Calu3 (cell line): ENCODE measurements around the gene PSG6. TPM values are rescaled to one million over a fixed set of nuclear protein-coding genes. Genes with fewer than 3 reads are reported as not detected.
"Not testable (repeated sequence)": the region's sequence is repeated elsewhere in the genome, so short reads cannot be mapped to it uniquely, and the experiment has no call there.

Experiments
- BruUV-seq: library from RNA; stranded (reverse); fragments of 400-500 nt; replicated peaks from 2 replicates; lab custom pipeline; 2021; lab: Mats Ljungman, UMichigan
- CTCF ChIA-PET: fragments of 300-600 bp; sonication (Branson Sonifier 250); formaldehyde crosslinking; loops from one replicate; lab custom pipeline; 2022; ENCODE audit warnings: antibody characterized with exemption; lab: Charles Lee
- DNase-seq: peaks from one replicate; pipeline ENCODE4 v3.0.0; 2022
- H3K27ac Mint-ChIP-seq: one replicate; pipeline ENCODE4 v1.8.0; 2022; ENCODE audit warnings: mixed read lengths; ENCODE audit not compliant: unreplicated experiment
- H3K27me3 Mint-ChIP-seq: one replicate; pipeline ENCODE4 v1.8.0; 2022; ENCODE audit warnings: mixed read lengths; ENCODE audit not compliant: unreplicated experiment
- H3K36me3 Mint-ChIP-seq: one replicate; pipeline ENCODE4 v1.8.0; 2022; ENCODE audit warnings: mild to moderate bottlenecking, moderate library complexity, mixed read lengths; ENCODE audit not compliant: insufficient read depth, unreplicated experiment
- H3K4me1 Mint-ChIP-seq: one replicate; pipeline ENCODE4 v1.8.0; 2022; ENCODE audit warnings: mild to moderate bottlenecking, low read depth, mixed read lengths; ENCODE audit not compliant: unreplicated experiment
- H3K4me3 Mint-ChIP-seq: one replicate; pipeline ENCODE4 v1.8.0; 2022; ENCODE audit warnings: mild to moderate bottlenecking, low read depth, moderate library complexity, mixed read lengths; ENCODE audit not compliant: unreplicated experiment
- H3K9me3 Mint-ChIP-seq: one replicate; pipeline ENCODE4 v1.8.0; 2022; ENCODE audit warnings: low read depth, mixed read lengths; ENCODE audit not compliant: unreplicated experiment
- CTCF ChIP-seq: fragments of 200-600 bp; IDR thresholded peaks from one replicate; pipeline ENCODE4 v1.8.0; 2022; ENCODE audit warnings: antibody characterized with exemption; ENCODE audit not compliant: unreplicated experiment
- intact Hi-C: fragments of 100-400 bp; cut with micrococcal nuclease; formaldehyde crosslinking; loops from one replicate; pipeline ENCODE4 v1.10.0; 2022; ENCODE audit not compliant: unreplicated experiment
- total RNA-seq: library from RNA; stranded (reverse); gene quantifications from 2 replicates; pipeline ENCODE4 v1.2.3, GENCODE V29; 2022

PSG6 gene
- total RNA-seq, 1 experiment from 2014 or later = not detected

- no peaks in the 10 kb centered on the region for H3K9me3 Mint-ChIP-seq
- no TSS peak for BruUV-seq
- CTCF ChIA-PET = interaction anchor here (1.0 kb wide), 1 partner anchor 106 kb away, joined by 3 read pairs; no protein-coding TSS in a partner anchor
Observed at GRCh38 chr19:42919757-42920079, 2.0 kb upstream of the PSG6 start.

GRCh38 chr19:42919070-42919756 is 1.5 kb upstream of the PSG6 start:
- H3K36me3 Mint-ChIP-seq, BruUV-seq, intact Hi-C loops, H3K9me3 Mint-ChIP-seq, H3K4me1 Mint-ChIP-seq, H3K27ac Mint-ChIP-seq, H3K4me3 Mint-ChIP-seq: not testable (repeated sequence)
- DNase-seq = peak; percentile 58
- H3K27me3 Mint-ChIP-seq = peaks cover 13% of the 10 kb centered on the region
- CTCF ChIA-PET = interaction anchor here (1.0 kb wide), 1 partner anchor 105 kb away, joined by 3 read pairs; no protein-coding TSS in a partner anchor

More at GRCh38 chr19:42919757-42920079, 2.0 kb upstream of the PSG6 start:
- DNase-seq = peak; percentile 13
- Mint-ChIP-seq H3K27me3 (peaks cover 12% of the 10 kb centered on the region), H3K4me1 (no peaks in the 10 kb centered on the region), H3K27ac (no peak overlapping the region), H3K36me3 (no peaks in the 10 kb centered on the region), H3K4me3 (no peak overlapping the region)
- no peak for TF ChIP-seq CTCF
- intact Hi-C loops = no loop called here

- H3K9me3 Mint-ChIP-seq, H3K27ac Mint-ChIP-seq: not testable (repeated sequence)
Observed at GRCh38 chr19:42918377-42919069, 829 bp upstream of the PSG6 start.

GRCh38 chr19:42916931-42917330 is 763 bp downstream of the PSG6 start:
- H3K9me3 Mint-ChIP-seq, H3K27ac Mint-ChIP-seq, CTCF ChIA-PET, H3K4me3 Mint-ChIP-seq, BruUV-seq, H3K36me3 Mint-ChIP-seq, H3K4me1 Mint-ChIP-seq, DNase-seq, intact Hi-C loops: not testable (repeated sequence)
- H3K27me3 Mint-ChIP-seq = peaks cover 36% of the 10 kb centered on the region

More at GRCh38 chr19:42918377-42919069, 829 bp upstream of the PSG6 start:
- BruUV-seq, H3K4me3 Mint-ChIP-seq, H3K4me1 Mint-ChIP-seq, H3K36me3 Mint-ChIP-seq, DNase-seq, intact Hi-C loops: not testable (repeated sequence)
- CTCF ChIA-PET = interaction anchor here (1.0 kb wide), 1 partner anchor 104 kb away, joined by 3 read pairs; no protein-coding TSS in a partner anchor
- peaks cover 20% of the 10 kb centered on the region for H3K27me3 Mint-ChIP-seq

- H3K27ac Mint-ChIP-seq, DNase-seq, BruUV-seq, intact Hi-C loops, H3K4me1 Mint-ChIP-seq, H3K9me3 Mint-ChIP-seq, CTCF ChIA-PET, H3K4me3 Mint-ChIP-seq, H3K36me3 Mint-ChIP-seq: not testable (repeated sequence)
- H3K27me3 Mint-ChIP-seq = peaks cover 66% of the 10 kb centered on the region
Observed at GRCh38 chr19:42913516-42913915, 4.2 kb downstream of the PSG6 start.

- CTCF ChIA-PET, H3K4me3 Mint-ChIP-seq, BruUV-seq, H3K9me3 Mint-ChIP-seq, H3K27ac Mint-ChIP-seq, H3K4me1 Mint-ChIP-seq, DNase-seq, H3K36me3 Mint-ChIP-seq, intact Hi-C loops: not testable (repeated sequence)
- peaks cover 66% of the 10 kb centered on the region for H3K27me3 Mint-ChIP-seq
Observed at GRCh38 chr19:42912941-42913340, 4.8 kb downstream of the PSG6 start.

- BruUV-seq, H3K4me1 Mint-ChIP-seq, H3K36me3 Mint-ChIP-seq, intact Hi-C loops, DNase-seq, H3K4me3 Mint-ChIP-seq, H3K9me3 Mint-ChIP-seq, H3K27ac Mint-ChIP-seq, CTCF ChIA-PET: not testable (repeated sequence)
- peaks cover 75% of the 10 kb centered on the region for H3K27me3 Mint-ChIP-seq
Observed at GRCh38 chr19:42911731-42912130, 6.0 kb downstream of the PSG6 start.

GRCh38 chr19:42906162-42906561 is 11.5 kb downstream of the PSG6 start:
- BruUV-seq, H3K36me3 Mint-ChIP-seq, H3K9me3 Mint-ChIP-seq, intact Hi-C loops, DNase-seq, H3K27ac Mint-ChIP-seq, H3K4me3 Mint-ChIP-seq, CTCF ChIA-PET, H3K4me1 Mint-ChIP-seq: not testable (repeated sequence)
- peaks cover 93% of the 10 kb centered on the region for H3K27me3 Mint-ChIP-seq

GRCh38 chr19:42900561-42900960 is 17.1 kb downstream of the PSG6 start:
- H3K4me1 Mint-ChIP-seq = peaks cover 20% of the 10 kb centered on the region
- H3K27ac Mint-ChIP-seq = not testable (repeated sequence)

More at GRCh38 chr19:42900561-42900960, 17.1 kb downstream of the PSG6 start:
- H3K9me3 Mint-ChIP-seq, H3K4me3 Mint-ChIP-seq, BruUV-seq, intact Hi-C loops, H3K36me3 Mint-ChIP-seq, CTCF ChIA-PET, DNase-seq: not testable (repeated sequence)
- peaks cover 66% of the 10 kb centered on the region for H3K27me3 Mint-ChIP-seq
